Smooth muscle cell (in vitro differentiated cells): Measurements from ENCODE around the gene APOL2. TPM values are rescaled to one million over a fixed set of nuclear protein-coding genes. Genes with fewer than 3 reads are reported as not detected.

Experiments
- DNase-seq: peaks from one replicate; lab custom pipeline; 2025; ENCODE audit not compliant: unreplicated experiment; lab: John Stamatoyannopoulos, UW
- H2AFZ ChIP-seq: fragments of 200-600 bp; sonication (generic); 2 replicates; pipeline ENCODE4 v1.6.0; 2016; ENCODE audit warnings: antibody characterized with exemption, low read depth, mild to moderate bottlenecking
- H3F3A ChIP-seq: fragments of 200-600 bp; sonication (generic); 2 replicates; pipeline ENCODE4 v1.6.0; 2017; ENCODE audit warnings: antibody characterized with exemption, low read depth
- H3K27ac ChIP-seq: fragments of 200-600 bp; sonication (generic); 2 replicates; pipeline ENCODE4 v1.5.1; 2016; ENCODE audit warnings: low read depth, mild to moderate bottlenecking
- H3K27me3 ChIP-seq: fragments of 200-600 bp; sonication (generic); 2 replicates; pipeline ENCODE4 v1.6.1; 2016; ENCODE audit warnings: low read depth, mild to moderate bottlenecking
- H3K36me3 ChIP-seq: fragments of 200-600 bp; sonication (generic); 2 replicates; pipeline ENCODE4 v1.5.1; 2016; ENCODE audit warnings: low read depth
- H3K4me1 ChIP-seq: fragments of 200-600 bp; sonication (generic); 2 replicates; pipeline ENCODE4 v1.5.1; 2016; ENCODE audit warnings: low read depth
- H3K4me2 ChIP-seq: fragments of 200-600 bp; sonication (generic); 2 replicates; pipeline ENCODE4 v1.6.0; 2016; ENCODE audit warnings: mild to moderate bottlenecking
- H3K4me3 ChIP-seq: fragments of 200-600 bp; sonication (generic); 2 replicates; pipeline ENCODE4 v1.5.1; 2016; ENCODE audit warnings: mild to moderate bottlenecking
- H3K79me2 ChIP-seq: fragments of 200-600 bp; sonication (generic); 2 replicates; pipeline ENCODE4 v1.6.0; 2016; ENCODE audit warnings: low read depth, mild to moderate bottlenecking
- H3K9ac ChIP-seq: fragments of 200-600 bp; sonication (generic); 2 replicates; pipeline ENCODE4 v1.6.0; 2016; ENCODE audit warnings: low read depth
- H3K9me3 ChIP-seq: fragments of 200-600 bp; sonication (generic); replicated peaks from 2 replicates; pipeline ENCODE4 v1.5.1; 2016; ENCODE audit warnings: low read depth
- H4K20me1 ChIP-seq: fragments of 200-600 bp; sonication (generic); 2 replicates; pipeline ENCODE4 v1.6.0; 2016; ENCODE audit warnings: low read depth
- WGBS: methylation state at CpG from one replicate; pipeline ENCODE4 v1.1.7; 2016; ENCODE audit warnings: low lambda C conversion rate; 5-methylcytosine and 5-hydroxymethylcytosine counted together
- polyA plus RNA-seq: library from polyadenylated mRNA; unstranded; fragments of >200 nt; fragmentation: Nextera tagmentation; extraction: Ambion mirVana; gene quantifications from 2 replicates; pipeline ENCODE4 v1.2.1, GENCODE V29; 2016
- total RNA-seq: library from RNA; depleted of rRNA; stranded (reverse); fragments of >200 nt; gene quantifications from 2 replicates; pipeline ENCODE4 v1.2.3, GENCODE V29; 2014
- TF ChIP-seq, protein P1 (sequence below): fragments of 200-600 bp; sonication (generic); IDR thresholded peaks from 2 replicates; pipeline ENCODE4 v1.5.1; 2017; ENCODE audit warnings: borderline replicate concordance, mild to moderate bottlenecking, antibody characterized with exemption; ENCODE audit not compliant: insufficient read depth, poor library complexity, severe bottlenecking

APOL2 gene
- total and polyA plus RNA-seq, 2 experiments from 2014 or later: 8.0 to 14.7 TPM

DNA sequence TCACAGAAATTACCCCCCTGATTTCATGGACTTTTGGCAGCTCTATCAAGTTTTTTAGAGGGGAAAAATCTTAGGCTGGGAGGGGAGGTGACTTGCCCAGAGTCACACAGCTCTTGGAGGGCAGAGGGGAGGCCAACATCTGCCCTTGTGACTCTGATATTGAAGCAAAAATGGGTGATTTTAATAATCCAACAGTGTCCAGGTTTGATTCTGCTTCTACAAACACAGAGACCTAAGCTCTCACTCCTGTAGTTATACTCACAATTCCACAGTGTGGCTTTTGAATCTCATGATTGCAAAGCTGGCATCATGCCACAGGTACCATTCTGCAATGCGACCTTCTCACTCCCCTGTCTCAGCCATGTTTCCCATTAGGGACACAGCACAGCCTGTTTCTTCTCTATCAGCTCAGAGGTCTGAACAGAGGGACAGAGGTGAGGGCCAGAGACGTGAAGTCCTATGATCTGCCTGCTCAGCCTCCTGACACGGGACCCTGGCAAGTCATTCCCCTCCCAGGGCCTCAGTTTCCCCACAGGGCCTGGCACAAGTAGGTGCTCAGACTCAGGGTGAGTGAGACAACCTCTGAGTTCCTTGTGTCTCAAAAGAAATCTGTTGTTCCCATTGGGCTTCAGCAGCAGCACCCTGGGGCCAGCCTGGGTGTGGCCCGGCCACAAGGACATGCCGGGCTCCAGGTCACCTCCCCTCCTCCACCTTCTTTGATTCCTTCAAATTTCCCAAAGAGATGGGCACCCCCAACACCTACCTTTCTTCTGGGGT is 766 bp downstream of the APOL2 start:
- 78% methylated on average over 5 of the region's 5 CpGs for WGBS
- H3K9me3 ChIP-seq: no peaks in the 10 kb centered on the region
- DNase-seq: no peak
- no peaks in the 10 kb centered on the region for H3K27me3 ChIP-seq
- H4K20me1 ChIP-seq: peaks cover 5% of the 10 kb centered on the region
- H3K36me3 ChIP-seq: no peaks in the 10 kb centered on the region
- peak overlapping the region; percentile 86 for H3K4me2 ChIP-seq
- H3K9ac ChIP-seq: peak overlapping the region; percentile 61
- H2AFZ ChIP-seq: no peak overlapping the region
- peak overlapping the region; percentile 61 for H3K27ac ChIP-seq
- no peaks in the 10 kb centered on the region for H3K4me1 ChIP-seq
- TF ChIP-seq, protein P1, sequence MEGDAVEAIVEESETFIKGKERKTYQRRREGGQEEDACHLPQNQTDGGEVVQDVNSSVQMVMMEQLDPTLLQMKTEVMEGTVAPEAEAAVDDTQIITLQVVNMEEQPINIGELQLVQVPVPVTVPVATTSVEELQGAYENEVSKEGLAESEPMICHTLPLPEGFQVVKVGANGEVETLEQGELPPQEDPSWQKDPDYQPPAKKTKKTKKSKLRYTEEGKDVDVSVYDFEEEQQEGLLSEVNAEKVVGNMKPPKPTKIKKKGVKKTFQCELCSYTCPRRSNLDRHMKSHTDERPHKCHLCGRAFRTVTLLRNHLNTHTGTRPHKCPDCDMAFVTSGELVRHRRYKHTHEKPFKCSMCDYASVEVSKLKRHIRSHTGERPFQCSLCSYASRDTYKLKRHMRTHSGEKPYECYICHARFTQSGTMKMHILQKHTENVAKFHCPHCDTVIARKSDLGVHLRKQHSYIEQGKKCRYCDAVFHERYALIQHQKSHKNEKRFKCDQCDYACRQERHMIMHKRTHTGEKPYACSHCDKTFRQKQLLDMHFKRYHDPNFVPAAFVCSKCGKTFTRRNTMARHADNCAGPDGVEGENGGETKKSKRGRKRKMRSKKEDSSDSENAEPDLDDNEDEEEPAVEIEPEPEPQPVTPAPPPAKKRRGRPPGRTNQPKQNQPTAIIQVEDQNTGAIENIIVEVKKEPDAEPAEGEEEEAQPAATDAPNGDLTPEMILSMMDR: no peak
- H3F3A ChIP-seq: no peaks in the 10 kb centered on the region
- peaks cover 6% of the 10 kb centered on the region for H3K79me2 ChIP-seq
- H3K4me3 ChIP-seq: peak overlapping the region; percentile 62

DNA sequence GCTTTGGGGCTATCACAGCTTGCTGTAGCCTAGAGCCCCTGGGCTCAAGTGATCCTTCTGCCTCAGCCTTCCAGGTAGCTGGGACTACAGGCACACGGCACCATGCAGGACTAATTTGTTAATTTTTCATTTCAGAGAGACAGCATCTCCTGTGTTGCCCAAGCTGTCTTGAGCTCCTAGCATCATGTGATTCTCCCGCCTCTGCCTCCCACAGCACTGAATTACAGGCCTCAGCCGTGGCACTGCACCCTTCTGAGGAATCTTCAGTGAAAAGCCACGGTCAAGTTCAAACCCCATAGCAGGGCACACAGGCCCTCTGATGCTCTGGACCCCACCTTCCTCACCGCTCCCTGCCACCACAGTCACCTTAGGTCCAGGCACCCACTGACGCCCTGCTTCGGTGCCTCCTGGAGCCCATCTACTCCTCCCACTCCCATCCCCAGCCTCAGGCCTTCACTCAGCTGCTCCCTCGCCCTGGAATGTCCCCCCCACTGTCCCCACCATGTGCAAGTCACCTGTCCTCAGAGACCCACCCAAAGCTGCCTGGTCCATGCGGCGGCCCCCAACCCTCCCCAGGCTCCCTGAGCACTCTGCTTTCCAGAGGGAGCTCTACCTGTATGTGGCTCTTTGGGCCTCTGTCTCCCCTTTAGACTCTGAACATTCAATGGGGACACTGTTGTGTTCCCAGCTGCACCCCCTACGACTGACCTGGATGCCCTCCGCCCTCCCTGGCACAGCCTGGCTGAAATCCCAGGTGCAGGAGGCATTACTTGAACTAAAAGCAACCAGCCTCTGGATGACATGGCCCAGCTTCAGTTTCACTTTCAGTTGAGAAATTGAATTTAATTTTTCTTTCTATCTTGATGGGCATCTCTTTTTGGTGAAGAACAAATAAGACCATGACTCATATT is 1.6 kb downstream of the APOL2 start:
- Histone ChIP-seq H3K79me2 (peaks cover 6% of the 10 kb centered on the region), H3K4me1 (no peaks in the 10 kb centered on the region), H4K20me1 (peaks cover 5% of the 10 kb centered on the region), H3K4me3 (peak overlapping the region; percentile 62), H3F3A (no peaks in the 10 kb centered on the region), H3K27ac (no peak overlapping the region), H2AFZ (no peak overlapping the region), H3K9ac (no peak overlapping the region), H3K4me2 (peak overlapping the region; percentile 86), H3K27me3 (no peaks in the 10 kb centered on the region), H3K9me3 (no peaks in the 10 kb centered on the region), H3K36me3 (no peaks in the 10 kb centered on the region)
- WGBS: 87% methylated on average over 12 of the region's 12 CpGs
- TF ChIP-seq, protein P1: no peak
- DNase-seq: no peak

DNA sequence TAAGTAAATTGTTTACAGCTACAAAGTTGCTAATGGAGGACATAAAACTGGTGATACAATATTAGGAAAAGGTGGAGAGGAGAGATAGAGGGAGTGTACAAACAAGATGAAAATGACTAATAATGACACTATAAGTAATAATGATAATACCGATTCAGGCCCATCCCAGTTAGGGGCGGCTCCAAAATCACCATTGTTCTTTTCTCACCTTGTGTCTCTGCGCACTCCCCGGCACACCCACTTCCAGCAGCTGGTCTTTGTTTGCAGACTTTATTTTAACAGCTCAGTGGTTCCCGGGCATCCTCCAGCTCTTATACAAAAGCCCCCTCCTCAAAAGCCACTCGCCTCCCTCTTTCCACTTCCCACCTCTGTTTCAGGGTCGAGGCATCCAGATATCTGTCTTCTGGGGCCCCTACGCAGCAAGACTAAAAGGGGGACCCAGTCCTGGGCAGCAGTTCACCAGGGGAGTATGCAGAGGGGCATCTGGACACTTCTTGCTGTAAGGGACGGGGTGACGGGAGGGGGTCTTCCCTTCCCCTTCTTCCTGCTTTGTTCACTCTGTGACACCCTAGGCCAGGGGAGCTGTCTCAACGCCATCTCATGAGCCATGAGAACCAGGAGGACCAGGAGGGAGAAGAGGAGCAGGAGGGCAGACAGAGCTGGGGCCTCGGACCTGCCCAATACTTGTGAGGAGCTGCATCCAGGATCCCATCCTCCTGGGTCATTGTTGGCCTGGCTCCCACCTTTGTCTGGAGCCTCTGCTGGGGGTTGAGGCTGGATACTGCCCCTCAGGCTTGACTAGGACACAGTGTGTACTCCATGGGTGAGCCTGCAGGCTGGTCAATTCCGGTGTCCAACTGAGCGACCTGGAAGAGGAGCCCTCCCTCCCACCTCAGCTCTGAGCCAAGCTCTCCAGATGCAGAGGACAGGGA is 2.7 kb downstream of the APOL2 start:
- DNase-seq: no peak
- no peaks in the 10 kb centered on the region for H3K9me3 ChIP-seq
- H3K4me3 ChIP-seq: no peak overlapping the region
- H3F3A ChIP-seq: no peaks in the 10 kb centered on the region
- no peak overlapping the region for H3K9ac ChIP-seq
- no peak overlapping the region for H3K27ac ChIP-seq
- H3K4me1 ChIP-seq: no peaks in the 10 kb centered on the region
- TF ChIP-seq, protein P1: no peak
- peaks cover 5% of the 10 kb centered on the region for H4K20me1 ChIP-seq
- no peak overlapping the region for H3K4me2 ChIP-seq
- peaks cover 6% of the 10 kb centered on the region for H3K79me2 ChIP-seq
- H2AFZ ChIP-seq: no peak overlapping the region
- H3K27me3 ChIP-seq: no peaks in the 10 kb centered on the region
- no peaks in the 10 kb centered on the region for H3K36me3 ChIP-seq
- 97% methylated on average over 14 of the region's 14 CpGs for WGBS
